ENCODE measurements around the gene RAD23A. TPM values are rescaled to one million over a fixed set of nuclear protein-coding genes. Genes with fewer than 3 reads are reported as not detected.

RAD23A gene
- total and polyA plus RNA-seq, 10 of the 15 experiments (the other 5 are each of a cell fraction or from before 2014, with no cell fraction given) = 8.8 to 198 (median 119) TPM

DNA sequence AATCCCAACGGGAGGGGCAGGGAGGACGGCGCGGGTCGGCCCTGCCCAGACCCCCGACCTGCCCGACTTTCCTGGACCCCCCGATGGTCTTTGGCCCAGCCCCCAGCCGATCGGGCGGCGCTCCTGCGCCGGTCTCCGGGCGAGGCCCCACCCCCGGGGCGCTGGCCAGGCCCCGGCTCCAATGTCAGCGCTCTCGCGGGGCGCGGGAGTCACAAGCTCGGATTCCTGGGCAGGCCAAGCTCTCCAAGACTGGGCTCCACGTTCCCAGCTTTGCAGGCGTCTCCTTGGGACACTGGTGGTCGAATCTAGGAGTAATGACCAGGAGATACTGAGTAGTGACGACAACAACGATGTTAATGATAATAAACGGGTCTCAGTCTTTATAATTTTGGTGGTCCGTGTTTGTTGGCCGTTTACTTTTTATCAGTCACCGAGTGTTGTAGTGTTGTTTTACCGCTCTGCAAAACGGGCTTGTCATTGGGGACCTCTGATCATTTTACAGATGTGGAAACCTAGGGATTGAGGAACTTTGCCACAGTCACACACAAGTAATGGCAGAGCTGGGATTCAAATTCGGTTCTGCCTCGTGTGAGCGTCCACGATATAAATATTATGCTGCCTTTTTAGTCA is 545 bp downstream of the RAD23A start (continued):
- TF ChIP-seq, protein P1, sequence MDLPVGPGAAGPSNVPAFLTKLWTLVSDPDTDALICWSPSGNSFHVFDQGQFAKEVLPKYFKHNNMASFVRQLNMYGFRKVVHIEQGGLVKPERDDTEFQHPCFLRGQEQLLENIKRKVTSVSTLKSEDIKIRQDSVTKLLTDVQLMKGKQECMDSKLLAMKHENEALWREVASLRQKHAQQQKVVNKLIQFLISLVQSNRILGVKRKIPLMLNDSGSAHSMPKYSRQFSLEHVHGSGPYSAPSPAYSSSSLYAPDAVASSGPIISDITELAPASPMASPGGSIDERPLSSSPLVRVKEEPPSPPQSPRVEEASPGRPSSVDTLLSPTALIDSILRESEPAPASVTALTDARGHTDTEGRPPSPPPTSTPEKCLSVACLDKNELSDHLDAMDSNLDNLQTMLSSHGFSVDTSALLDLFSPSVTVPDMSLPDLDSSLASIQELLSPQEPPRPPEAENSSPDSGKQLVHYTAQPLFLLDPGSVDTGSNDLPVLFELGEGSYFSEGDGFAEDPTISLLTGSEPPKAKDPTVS (IDR thresholded peaks at IDR 0.05; ENCODE audit: low read depth, low read length) = no peak
- 0 out of 2 replicates have a peak, but pooled peaks have one; percentile 9 for TF ChIP-seq PAX5 (IDR thresholded peaks at IDR 0.05; ENCODE audit: borderline replicate concordance, low read depth, low read length)

DNA sequence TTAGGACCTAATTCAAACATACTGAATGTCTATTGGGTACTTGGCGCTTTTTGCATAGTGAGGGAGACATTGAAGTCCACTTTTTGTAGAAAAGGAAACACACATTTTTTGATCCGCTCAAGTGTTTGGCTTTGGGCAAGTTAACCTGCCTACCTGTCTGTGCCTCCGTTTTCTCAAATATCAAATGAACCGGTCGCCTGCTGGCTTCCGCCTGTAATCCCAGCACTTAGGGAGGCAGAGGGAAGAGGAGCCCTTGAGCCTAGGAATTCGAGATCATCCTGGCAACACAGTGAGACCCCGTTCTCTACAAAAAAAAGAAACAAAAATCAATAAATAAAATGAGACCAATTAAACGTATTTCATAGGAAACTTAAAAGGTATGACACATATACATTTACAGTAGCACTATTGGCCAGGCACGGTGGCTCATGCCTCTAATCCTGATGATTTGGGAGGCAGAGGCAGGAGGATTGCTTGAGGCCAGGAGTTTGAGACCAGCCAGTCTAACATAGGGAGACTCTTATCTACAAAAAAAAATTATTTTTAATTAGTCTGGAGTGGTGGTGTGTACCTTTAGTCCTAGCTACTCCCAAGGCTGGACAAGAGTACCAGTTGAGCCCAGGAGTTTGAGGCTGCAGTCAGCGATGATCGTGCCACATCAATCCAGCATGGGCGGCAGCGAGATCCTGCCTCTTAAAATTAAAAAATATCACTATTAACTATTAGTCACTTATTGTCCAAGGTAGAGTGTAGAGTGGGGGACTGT is 1.3 kb downstream of the RAD23A start:
- peaks cover 40% of the 10 kb centered on the region for H3K79me2 ChIP-seq (ENCODE audit: control insufficient read depth, insufficient read depth, low read length)
- SMC1A ChIA-PET (ENCODE audit: uncharacterized antibody, unreplicated experiment) = interaction anchor here (0.9 kb wide), 1 partner anchor 48 kb away, joined by 4 read pairs; no protein-coding TSS in a partner anchor
- H3K4me1 ChIP-seq (ENCODE audit: control insufficient read depth, insufficient read depth, low read length) = peaks cover 29% of the 10 kb centered on the region
- H3K9me3 ChIP-seq (replicated peaks; ENCODE audit: control insufficient read depth, insufficient read depth, low read length) = no peaks in the 10 kb centered on the region
- POLR2A ChIA-PET = interaction anchor here (0.6 to 1.3 kb wide), 8 partner anchors 8 to 102 kb away, joined by 3 to 7 read pairs (median 3); partner anchors contain the start of gene GCDH
- peak overlapping the region; percentile 93 for H3K4me2 ChIP-seq (ENCODE audit: control insufficient read depth, insufficient read depth)
- DNase-seq (ENCODE audit: low read depth, low spot score) = no peak
- no peak for TF ChIP-seq TBL1XR1 (IDR thresholded peaks at IDR 0.05; ENCODE audit: low read depth, low read length)
- TF ChIP-seq POLR2AphosphoS2 (IDR thresholded peaks at IDR 0.05; ENCODE audit: low read depth, low read length) = 0 out of 2 replicates have a peak, but pooled peaks have one; percentile 3
- peak overlapping the region; percentile 95 for H3K9ac ChIP-seq (ENCODE audit: control insufficient read depth, insufficient read depth, low read length)
- RAD21 ChIA-PET (ENCODE audit: unreplicated experiment) = interaction anchor here (0.9 kb wide), 1 partner anchor 56 kb away, joined by 3 read pairs; the partner anchor contains the start of gene GCDH
- in situ Hi-C loops (cut with MboI) = no loop called here
- H4K20me1 ChIP-seq (ENCODE audit: control insufficient read depth, insufficient read depth) = no peaks in the 10 kb centered on the region
- H3K27me3 ChIP-seq (replicated peaks in 1 of 2; ENCODE audit: control insufficient read depth in 2 of 2, insufficient read depth in 2 of 2, low read length in 1 of 2) = no peaks in the 10 kb centered on the region
- peak; percentile 56 for FAIRE-seq
- CTCF ChIA-PET = interaction anchor here (1.3 kb wide), 1 partner anchor 18 kb away, joined by 11 read pairs; no protein-coding TSS in a partner anchor
- intact Hi-C loops (cut with micrococcal nuclease; ENCODE audit: unreplicated experiment) = no loop called here
- 34% methylated on average over 14 of the region's 14 CpGs for WGBS (ENCODE audit: insufficient coverage, insufficient replicate concordance, low lambda C conversion rate, missing lambda C conversion rate)
- no peak for ATAC-seq
- no peak overlapping the region for H2AFZ ChIP-seq (ENCODE audit: control insufficient read depth, low read depth, low read length)
- H3K27ac ChIP-seq (ENCODE audit: control insufficient read depth, insufficient read depth) = peak overlapping the region; percentile 85
- TSS peak; percentile 43 for BruUV-seq (replicated peaks)
- H3K36me3 ChIP-seq (ENCODE audit: control insufficient read depth in 2 of 2, insufficient read depth in 2 of 2, low read length in 1 of 2) = peaks cover 30 to 31% of the 10 kb centered on the region in 2 experiments
- peak overlapping the region; percentile 82 for H3K4me3 ChIP-seq

All from GM12878 (cell line).